ENCODE measurements around the gene PRR14L. TPM values are rescaled to one million over a fixed set of nuclear protein-coding genes. Genes with fewer than 3 reads are reported as not detected.

PRR14L gene
- total RNA-seq, 1 donor from 2014 or later: 74.9 TPM

DNA sequence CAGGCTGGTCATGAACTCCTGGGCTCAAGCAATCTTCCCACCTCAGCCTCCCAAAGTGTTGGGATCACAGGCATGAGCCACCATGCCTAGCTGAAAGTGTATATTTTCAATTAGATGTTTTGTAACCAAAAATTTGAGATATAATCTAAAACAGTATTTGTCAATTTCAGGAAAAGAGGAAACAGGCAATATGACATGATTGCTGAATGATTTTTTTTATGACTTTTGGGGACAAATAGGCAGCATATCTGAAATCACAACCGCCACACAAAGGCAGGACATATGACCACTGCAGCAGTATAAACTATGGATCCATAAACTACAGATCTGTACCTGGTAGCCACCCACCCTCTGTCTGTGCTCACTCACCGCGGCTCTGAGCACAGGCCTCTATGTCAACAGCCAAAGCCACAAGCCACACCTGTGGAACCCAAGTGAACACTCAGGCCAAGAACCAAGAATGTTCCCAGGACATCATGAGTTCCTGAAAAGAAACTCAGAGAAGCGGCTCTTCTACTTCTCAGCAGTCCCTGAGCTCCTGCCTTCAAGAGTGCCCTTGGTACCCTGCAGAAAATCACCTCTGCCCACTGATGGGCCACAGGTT, 110.4 kb downstream of the PRR14L start:
- Mint-ChIP-seq H3K36me3 (ENCODE audit: low read depth) (no peaks in the 10 kb centered on the region), H3K4me3 (no peak overlapping the region), H3K27ac (ENCODE audit: unreplicated experiment) (no peak overlapping the region), H3K4me1 (no peaks in the 10 kb centered on the region), H3K27me3 (ENCODE audit: low read depth) (no peaks in the 10 kb centered on the region), H3K9me3 (no peaks in the 10 kb centered on the region)
- no peak for DNase-seq (ENCODE audit: low read depth, low spot score)
- no peak for TF ChIP-seq CTCF (conservative IDR thresholded peaks at IDR 0.05)

DNA sequence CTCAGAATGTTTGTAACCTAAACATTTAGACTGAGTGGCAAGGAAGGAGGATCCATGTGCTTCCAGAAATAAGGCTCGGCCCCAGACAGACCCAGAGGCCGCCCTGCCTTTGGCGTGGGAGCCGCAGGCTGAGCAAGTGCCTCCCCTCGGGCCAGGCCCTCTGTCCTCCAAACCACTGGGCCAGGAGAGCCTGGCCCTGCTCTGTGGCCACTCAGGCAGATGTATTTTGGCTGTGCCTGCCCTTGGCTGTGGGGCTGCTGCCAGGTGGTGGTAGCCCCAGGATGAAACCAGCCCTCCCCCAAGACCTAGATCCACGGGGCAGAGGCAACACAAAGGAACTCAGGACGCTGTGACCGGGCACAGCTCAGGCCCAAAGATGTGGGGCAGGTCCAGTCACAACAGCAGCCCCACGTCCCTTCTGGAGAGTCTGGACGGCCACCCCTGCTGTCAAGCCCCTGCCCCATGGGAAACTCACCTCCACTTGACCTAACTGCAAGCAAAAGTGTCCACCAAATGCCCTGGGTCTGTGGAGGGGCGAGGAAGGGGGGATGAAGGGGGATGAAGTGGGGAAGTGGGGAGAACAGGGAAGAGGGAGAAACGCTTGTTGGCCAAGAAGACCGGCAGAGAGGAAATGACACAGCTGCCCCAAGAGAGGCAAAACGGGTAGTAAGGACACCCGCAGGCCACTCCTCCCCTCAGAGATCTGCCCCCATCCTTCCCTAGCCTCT, 111.9 kb downstream of the PRR14L start:
- no peak for DNase-seq (ENCODE audit: low read depth, low spot score)
- TF ChIP-seq CTCF (conservative IDR thresholded peaks at IDR 0.05): no peak
- H3K27ac Mint-ChIP-seq (ENCODE audit: unreplicated experiment): no peak overlapping the region
- H3K9me3 Mint-ChIP-seq: no peaks in the 10 kb centered on the region
- H3K4me1 Mint-ChIP-seq: peaks cover 3% of the 10 kb centered on the region
- no peaks in the 10 kb centered on the region for H3K27me3 Mint-ChIP-seq (ENCODE audit: low read depth)
- H3K4me3 Mint-ChIP-seq: no peak overlapping the region
- no peaks in the 10 kb centered on the region for H3K36me3 Mint-ChIP-seq (ENCODE audit: low read depth)

GRCh38 chr22:31637447-31637890, 112.5 kb downstream of the PRR14L start:
- Mint-ChIP-seq H3K27ac (ENCODE audit: unreplicated experiment) (peak overlapping the region; percentile 45), H3K36me3 (ENCODE audit: low read depth) (no peaks in the 10 kb centered on the region), H3K27me3 (ENCODE audit: low read depth) (no peaks in the 10 kb centered on the region), H3K4me3 (no peak overlapping the region), H3K4me1 (peaks cover 3% of the 10 kb centered on the region), H3K9me3 (no peaks in the 10 kb centered on the region)
- TF ChIP-seq CTCF (conservative IDR thresholded peaks at IDR 0.05): no peak
- DNase-seq (ENCODE audit: low read depth, low spot score): no peak

- Mint-ChIP-seq H3K9me3 (no peaks in the 10 kb centered on the region), H3K27me3 (ENCODE audit: low read depth) (no peaks in the 10 kb centered on the region), H3K4me3 (peak overlapping the region; percentile 57), H3K4me1 (peaks cover 13% of the 10 kb centered on the region), H3K27ac (ENCODE audit: unreplicated experiment) (peak overlapping the region; percentile 40), H3K36me3 (ENCODE audit: low read depth) (no peaks in the 10 kb centered on the region)
- DNase-seq (ENCODE audit: low read depth, low spot score): no peak
- TF ChIP-seq CTCF (conservative IDR thresholded peaks at IDR 0.05): no peak
Observed at GRCh38 chr22:31635638-31636306, 114.2 kb downstream of the PRR14L start.

DNA sequence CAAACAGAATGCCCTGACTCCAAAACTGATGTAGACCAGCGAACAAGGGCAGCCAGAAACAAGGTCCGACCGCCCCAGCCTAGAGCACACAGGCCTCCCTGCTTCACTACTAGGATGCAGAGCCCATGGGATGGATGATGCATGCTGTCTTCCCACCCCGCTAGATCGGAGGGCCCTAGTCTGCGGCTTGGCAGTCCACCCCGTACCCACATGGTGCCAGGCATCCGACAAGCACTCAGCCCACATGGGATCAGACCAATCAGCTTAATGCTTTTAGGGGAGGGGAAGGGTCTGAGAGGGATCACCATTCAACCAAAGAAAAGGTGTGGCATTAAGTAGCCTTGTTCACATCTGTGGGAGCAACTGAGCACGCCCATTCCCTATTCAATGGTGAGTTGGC, 118.5 kb downstream of the PRR14L start:
- H3K27me3 Mint-ChIP-seq (ENCODE audit: low read depth): no peaks in the 10 kb centered on the region
- H3K27ac Mint-ChIP-seq (ENCODE audit: unreplicated experiment): no peak overlapping the region
- H3K4me3 Mint-ChIP-seq: peak overlapping the region; percentile 85
- no peaks in the 10 kb centered on the region for H3K9me3 Mint-ChIP-seq
- peaks cover 13% of the 10 kb centered on the region for H3K4me1 Mint-ChIP-seq
- no peak for DNase-seq (ENCODE audit: low read depth, low spot score)
- no peak for TF ChIP-seq CTCF (conservative IDR thresholded peaks at IDR 0.05)
- H3K36me3 Mint-ChIP-seq (ENCODE audit: low read depth): no peaks in the 10 kb centered on the region

Other genes starting within 250 kb of the PRR14L start
- 29.0 and 29.2 TPM in 2 replicates for gene PISD, start 87.9 kb downstream of the PRR14L start, total RNA-seq
- 39.5 and 40.6 TPM in 2 replicates for gene DEPDC5, start 3.9 kb upstream of the PRR14L start, total RNA-seq
- 154 and 162 TPM in 2 replicates for gene YWHAH, start 194.4 kb upstream of the PRR14L start, total RNA-seq

Data from neural crest cell (in vitro differentiated cells).